NCI-H146 treated with DMSO at 0.1 percent for 48 hours (cell line): ENCODE measurements around the gene DOCK2.
"Not testable (repeated sequence)": the region's sequence is repeated elsewhere in the genome, so short reads cannot be mapped to it uniquely, and the experiment has no call there.

Experiments
- DNase-seq: peaks from one replicate; lab custom pipeline; 2025; ENCODE audit not compliant: unreplicated experiment; lab: John Stamatoyannopoulos, UW

The DOCK2 gene

GRCh38 chr5:169810524-169810923 is 173.4 kb downstream of the DOCK2 start:
- DNase-seq = no peak

- no peak for DNase-seq
Measured at GRCh38 chr5:169811023-169811422, 173.9 kb downstream of the DOCK2 start.

- DNase-seq = no peak
Measured at GRCh38 chr5:169811680-169812079, 174.6 kb downstream of the DOCK2 start.

- DNase-seq = no peak
Measured at GRCh38 chr5:169812786-169813185, 175.7 kb downstream of the DOCK2 start.

- DNase-seq = no peak
Measured at GRCh38 chr5:169814045-169814444, 177.0 kb downstream of the DOCK2 start.

GRCh38 chr5:169814522-169814921 is 177.4 kb downstream of the DOCK2 start:
- no peak for DNase-seq

- no peak for DNase-seq
Measured at GRCh38 chr5:169817031-169817430, 180.0 kb downstream of the DOCK2 start.

GRCh38 chr5:169826618-169827017 is 189.5 kb downstream of the DOCK2 start:
- DNase-seq = no peak

- DNase-seq = no peak
Measured at GRCh38 chr5:169827769-169828168, 190.7 kb downstream of the DOCK2 start.

GRCh38 chr5:169828385-169828784 is 191.3 kb downstream of the DOCK2 start:
- no peak for DNase-seq

GRCh38 chr5:169831331-169831730 is 194.3 kb downstream of the DOCK2 start:
- no peak for DNase-seq

GRCh38 chr5:169832304-169832703 is 195.2 kb downstream of the DOCK2 start:
- no peak for DNase-seq

GRCh38 chr5:169832845-169833244 is 195.8 kb downstream of the DOCK2 start:
- DNase-seq = no peak

GRCh38 chr5:169833681-169834292 is 196.7 kb downstream of the DOCK2 start:
- not testable (repeated sequence) for DNase-seq

GRCh38 chr5:169834540-169834939 is 197.5 kb downstream of the DOCK2 start:
- DNase-seq = not testable (repeated sequence)

- no peak for DNase-seq
Measured at GRCh38 chr5:169836835-169837536, 199.9 kb downstream of the DOCK2 start.

- no peak for DNase-seq
Measured at GRCh38 chr5:169837686-169838085, 200.6 kb downstream of the DOCK2 start.

- no peak for DNase-seq
Measured at GRCh38 chr5:169838688-169839087, 201.6 kb downstream of the DOCK2 start.

- DNase-seq = no peak
Measured at GRCh38 chr5:169840405-169840804, 203.3 kb downstream of the DOCK2 start.

GRCh38 chr5:169842699-169843098 is 205.6 kb downstream of the DOCK2 start:
- DNase-seq = no peak

GRCh38 chr5:169847519-169847918 is 210.4 kb downstream of the DOCK2 start:
- no peak for DNase-seq

GRCh38 chr5:169848271-169848670 is 211.2 kb downstream of the DOCK2 start:
- DNase-seq = no peak

GRCh38 chr5:169848792-169849191 is 211.7 kb downstream of the DOCK2 start:
- DNase-seq = no peak
